ENCODE data around the gene CALML6.

Gene CALML6

GRCh38 chr1:1914971-1915692 is at the start of gene CALML6:
Gene CALML6, plus strand, starts transcription at chr1:1915260. Its CDS starts 21 bp downstream, at chr1:1915281.
- Histone ChIP-seq H3K4me1 (ENCODE audit: control insufficient read depth, insufficient read depth, low read length, unreplicated experiment) (peaks cover 4% of the 10 kb centered on the region), H2AFZ (ENCODE audit: low read length, unreplicated experiment) (no peak within 1 kb of the TSS), H3K27ac (ENCODE audit: low read depth, low read length) (no peak within 1 kb of the TSS), H3K4me3 (ENCODE audit: low read depth, low read length) (no peak within 1 kb of the TSS), H3K36me3 (ENCODE audit: insufficient read depth, low read length) (no peaks in the 10 kb centered on the region), H3K27me3 (ENCODE audit: insufficient read depth, low read length) (peaks cover 6% of the 10 kb centered on the region; the same call in 1 of the 2 replicates), H3K79me2 (ENCODE audit: control insufficient read depth, insufficient read depth, low read length, unreplicated experiment) (no peaks in the 10 kb centered on the region)

GRCh38 chr1:1867164-1867563 is 47.9 kb upstream of the CALML6 start:
- Histone ChIP-seq H3K27me3 (ENCODE audit: insufficient read depth, low read length) (no peaks in the 10 kb centered on the region), H3K79me2 (ENCODE audit: control insufficient read depth, insufficient read depth, low read length, unreplicated experiment) (peaks cover 96% of the 10 kb centered on the region), H3K4me3 (ENCODE audit: low read depth, low read length) (no peak overlapping the region), H3K27ac (ENCODE audit: low read depth, low read length) (no peak overlapping the region), H2AFZ (ENCODE audit: low read length, unreplicated experiment) (no peak overlapping the region), H3K36me3 (ENCODE audit: insufficient read depth, low read length) (0 out of 2 replicates have a peak, but pooled peaks cover 6% of the 10 kb centered on the region), H3K4me1 (ENCODE audit: control insufficient read depth, insufficient read depth, low read length, unreplicated experiment) (peaks cover 23% of the 10 kb centered on the region)

GRCh38 chr1:1869469-1869868 is 45.6 kb upstream of the CALML6 start:
- no peak overlapping the region for H3K27ac ChIP-seq (ENCODE audit: low read depth, low read length)
- H3K27me3 ChIP-seq (ENCODE audit: insufficient read depth, low read length): no peaks in the 10 kb centered on the region
- H3K79me2 ChIP-seq (ENCODE audit: control insufficient read depth, insufficient read depth, low read length, unreplicated experiment): peaks cover 96% of the 10 kb centered on the region
- H3K36me3 ChIP-seq (ENCODE audit: insufficient read depth, low read length): 0 out of 2 replicates have a peak, but pooled peaks cover 6% of the 10 kb centered on the region
- H2AFZ ChIP-seq (ENCODE audit: low read length, unreplicated experiment): no peak overlapping the region
- no peak overlapping the region for H3K4me3 ChIP-seq (ENCODE audit: low read depth, low read length)
- H3K4me1 ChIP-seq (ENCODE audit: control insufficient read depth, insufficient read depth, low read length, unreplicated experiment): peaks cover 9% of the 10 kb centered on the region

- no peak overlapping the region for H3K27ac ChIP-seq (ENCODE audit: low read depth, low read length)
- no peak overlapping the region for H2AFZ ChIP-seq (ENCODE audit: low read length, unreplicated experiment)
- 0 out of 2 replicates have a peak, but pooled peaks cover 11% of the 10 kb centered on the region for H3K36me3 ChIP-seq (ENCODE audit: insufficient read depth, low read length)
Measured at GRCh38 chr1:1872329-1872994, 42.6 kb upstream of the CALML6 start.

GRCh38 chr1:1873186-1873585 is 41.9 kb upstream of the CALML6 start:
- 0 out of 2 replicates have a peak, but pooled peaks cover 8% of the 10 kb centered on the region for H3K36me3 ChIP-seq (ENCODE audit: insufficient read depth, low read length)

More at GRCh38 chr1:1872329-1872994, 42.6 kb upstream of the CALML6 start:
- Histone ChIP-seq H3K27me3 (ENCODE audit: insufficient read depth, low read length) (no peaks in the 10 kb centered on the region), H3K79me2 (ENCODE audit: control insufficient read depth, insufficient read depth, low read length, unreplicated experiment) (peaks cover 95% of the 10 kb centered on the region), H3K4me1 (ENCODE audit: control insufficient read depth, insufficient read depth, low read length, unreplicated experiment) (peaks cover 9% of the 10 kb centered on the region), H3K4me3 (ENCODE audit: low read depth, low read length) (no peak overlapping the region)

GRCh38 chr1:1874901-1875300 is 40.2 kb upstream of the CALML6 start:
- H3K4me1 ChIP-seq (ENCODE audit: control insufficient read depth, insufficient read depth, low read length, unreplicated experiment): peaks cover 9% of the 10 kb centered on the region
- H2AFZ ChIP-seq (ENCODE audit: low read length, unreplicated experiment): no peak overlapping the region
- H3K27ac ChIP-seq (ENCODE audit: low read depth, low read length): no peak overlapping the region
- no peak overlapping the region for H3K4me3 ChIP-seq (ENCODE audit: low read depth, low read length)
- H3K79me2 ChIP-seq (ENCODE audit: control insufficient read depth, insufficient read depth, low read length, unreplicated experiment): peaks cover 97% of the 10 kb centered on the region
- H3K27me3 ChIP-seq (ENCODE audit: insufficient read depth, low read length): no peaks in the 10 kb centered on the region
- H3K36me3 ChIP-seq (ENCODE audit: insufficient read depth, low read length): 0 out of 2 replicates have a peak, but pooled peaks cover 13% of the 10 kb centered on the region

More at GRCh38 chr1:1873186-1873585, 41.9 kb upstream of the CALML6 start:
- Histone ChIP-seq H3K4me1 (ENCODE audit: control insufficient read depth, insufficient read depth, low read length, unreplicated experiment) (peaks cover 15% of the 10 kb centered on the region), H3K4me3 (ENCODE audit: low read depth, low read length) (no peak overlapping the region), H3K27me3 (ENCODE audit: insufficient read depth, low read length) (no peaks in the 10 kb centered on the region), H3K79me2 (ENCODE audit: control insufficient read depth, insufficient read depth, low read length, unreplicated experiment) (peaks cover 95% of the 10 kb centered on the region), H3K27ac (ENCODE audit: low read depth, low read length) (no peak overlapping the region), H2AFZ (ENCODE audit: low read length, unreplicated experiment) (no peak overlapping the region)

- H2AFZ ChIP-seq (ENCODE audit: low read length, unreplicated experiment): no peak overlapping the region
- H3K79me2 ChIP-seq (ENCODE audit: control insufficient read depth, insufficient read depth, low read length, unreplicated experiment): peaks cover 96% of the 10 kb centered on the region
- 0 out of 2 replicates have a peak, but pooled peaks cover 10% of the 10 kb centered on the region for H3K36me3 ChIP-seq (ENCODE audit: insufficient read depth, low read length)
- H3K27me3 ChIP-seq (ENCODE audit: insufficient read depth, low read length): no peaks in the 10 kb centered on the region
- H3K27ac ChIP-seq (ENCODE audit: low read depth, low read length): no peak overlapping the region
- no peak overlapping the region for H3K4me3 ChIP-seq (ENCODE audit: low read depth, low read length)
- peaks cover 6% of the 10 kb centered on the region for H3K4me1 ChIP-seq (ENCODE audit: control insufficient read depth, insufficient read depth, low read length, unreplicated experiment)
Measured at GRCh38 chr1:1875932-1876331, 39.1 kb upstream of the CALML6 start.

GRCh38 chr1:1876335-1876930 is 38.6 kb upstream of the CALML6 start:
- H3K4me1 ChIP-seq (ENCODE audit: control insufficient read depth, insufficient read depth, low read length, unreplicated experiment): peaks cover 6% of the 10 kb centered on the region
- 0 out of 2 replicates have a peak, but pooled peaks cover 10% of the 10 kb centered on the region for H3K36me3 ChIP-seq (ENCODE audit: insufficient read depth, low read length)
- no peak overlapping the region for H3K4me3 ChIP-seq (ENCODE audit: low read depth, low read length)
- peaks cover 96% of the 10 kb centered on the region for H3K79me2 ChIP-seq (ENCODE audit: control insufficient read depth, insufficient read depth, low read length, unreplicated experiment)
- no peak overlapping the region for H2AFZ ChIP-seq (ENCODE audit: low read length, unreplicated experiment)
- no peak overlapping the region for H3K27ac ChIP-seq (ENCODE audit: low read depth, low read length)
- H3K27me3 ChIP-seq (ENCODE audit: insufficient read depth, low read length): no peaks in the 10 kb centered on the region

GRCh38 chr1:1877865-1878436 is 37.1 kb upstream of the CALML6 start:
- Histone ChIP-seq H2AFZ (ENCODE audit: low read length, unreplicated experiment) (no peak overlapping the region), H3K36me3 (ENCODE audit: insufficient read depth, low read length) (0 out of 2 replicates have a peak, but pooled peaks cover 10% of the 10 kb centered on the region), H3K4me3 (ENCODE audit: low read depth, low read length) (no peak overlapping the region), H3K27ac (ENCODE audit: low read depth, low read length) (no peak overlapping the region), H3K27me3 (ENCODE audit: insufficient read depth, low read length) (no peaks in the 10 kb centered on the region), H3K4me1 (ENCODE audit: control insufficient read depth, insufficient read depth, low read length, unreplicated experiment) (peaks cover 6% of the 10 kb centered on the region), H3K79me2 (ENCODE audit: control insufficient read depth, insufficient read depth, low read length, unreplicated experiment) (peaks cover 96% of the 10 kb centered on the region)

- 0 out of 2 replicates have a peak, but pooled peaks cover 10% of the 10 kb centered on the region for H3K36me3 ChIP-seq (ENCODE audit: insufficient read depth, low read length)
Measured at GRCh38 chr1:1879942-1880341, 35.1 kb upstream of the CALML6 start.

More at GRCh38 chr1:1879942-1880341, 35.1 kb upstream of the CALML6 start:
- Histone ChIP-seq H3K27ac (ENCODE audit: low read depth, low read length) (no peak overlapping the region), H3K79me2 (ENCODE audit: control insufficient read depth, insufficient read depth, low read length, unreplicated experiment) (peaks cover 96% of the 10 kb centered on the region), H3K27me3 (ENCODE audit: insufficient read depth, low read length) (no peaks in the 10 kb centered on the region), H2AFZ (ENCODE audit: low read length, unreplicated experiment) (no peak overlapping the region), H3K4me1 (ENCODE audit: control insufficient read depth, insufficient read depth, low read length, unreplicated experiment) (peaks cover 13% of the 10 kb centered on the region), H3K4me3 (ENCODE audit: low read depth, low read length) (no peak overlapping the region)
